Inflammatory macrophage treated with lipopolysaccharide for 1 hour (primary cell): ENCODE results near the gene SLC66A1.
A peak's percentile ranks its signal among the peaks of the same experiment; 100 is the strongest.

Experiments
- DNase-seq, 2 donors: peaks; one replicate each; pipeline ENCODE4 v3.0.0-alpha.2; 2020 to 2022

The SLC66A1 gene

DNA sequence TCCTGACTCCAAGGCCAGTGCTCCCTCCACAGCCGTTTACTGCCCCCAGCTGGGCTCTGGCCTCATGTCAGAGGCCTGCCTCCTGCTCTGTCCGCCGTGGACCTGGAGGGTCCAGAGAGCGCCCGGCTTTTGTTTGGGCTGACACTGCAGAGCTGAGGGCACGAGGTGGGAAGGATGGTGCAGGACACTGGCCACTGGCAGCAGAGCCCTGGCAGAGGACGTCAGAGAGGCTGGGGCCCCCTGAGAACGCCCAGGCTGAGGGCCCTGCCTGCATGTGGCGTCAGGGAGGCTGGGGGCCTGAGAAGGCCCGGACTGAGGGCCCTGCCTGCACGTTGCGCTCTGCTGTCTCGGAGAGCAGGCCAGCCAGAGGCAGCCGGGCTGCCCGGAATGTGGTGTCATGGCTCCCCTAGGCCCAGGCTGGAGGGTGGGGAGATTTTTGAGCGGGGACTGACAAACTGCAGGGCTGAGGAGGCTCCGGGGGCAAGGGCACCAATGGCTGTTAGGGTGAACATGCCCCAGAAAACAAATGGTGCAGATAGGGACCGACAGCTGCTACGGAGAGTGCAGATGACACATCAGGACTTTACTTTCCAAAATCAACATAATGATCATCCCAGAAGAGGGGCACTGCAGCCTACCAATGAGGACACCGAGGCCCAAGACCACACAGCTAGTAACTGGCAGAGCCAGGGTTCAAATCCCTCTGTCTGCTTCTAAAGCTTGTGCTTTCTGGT, 31.7 kb downstream of the SLC66A1 start:
- no peak for DNase-seq

DNA sequence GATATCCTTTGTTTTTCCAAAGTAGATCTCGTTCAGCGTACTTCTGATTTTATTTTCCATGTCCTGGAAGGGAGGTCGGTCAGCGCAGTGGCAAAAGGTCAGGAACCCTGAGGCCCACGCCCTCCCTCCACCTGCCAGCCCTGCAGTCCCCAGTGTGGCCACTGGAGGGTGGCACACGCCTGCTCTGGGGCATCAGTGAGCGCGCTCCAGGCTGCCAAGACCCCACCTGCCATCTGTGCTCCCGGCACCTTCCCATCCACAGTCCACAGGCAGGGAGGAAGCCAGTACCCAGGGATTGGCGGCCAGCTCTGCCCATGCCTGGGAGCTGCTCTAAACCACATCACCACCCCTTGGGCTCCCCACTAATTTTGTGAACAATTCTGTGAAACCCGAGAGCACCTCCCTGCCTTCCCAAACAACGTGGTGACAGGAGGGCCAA, 32.3 kb downstream of the SLC66A1 start:
- DNase-seq, result peak in 1 of 2 donors; percentile 35

DNA sequence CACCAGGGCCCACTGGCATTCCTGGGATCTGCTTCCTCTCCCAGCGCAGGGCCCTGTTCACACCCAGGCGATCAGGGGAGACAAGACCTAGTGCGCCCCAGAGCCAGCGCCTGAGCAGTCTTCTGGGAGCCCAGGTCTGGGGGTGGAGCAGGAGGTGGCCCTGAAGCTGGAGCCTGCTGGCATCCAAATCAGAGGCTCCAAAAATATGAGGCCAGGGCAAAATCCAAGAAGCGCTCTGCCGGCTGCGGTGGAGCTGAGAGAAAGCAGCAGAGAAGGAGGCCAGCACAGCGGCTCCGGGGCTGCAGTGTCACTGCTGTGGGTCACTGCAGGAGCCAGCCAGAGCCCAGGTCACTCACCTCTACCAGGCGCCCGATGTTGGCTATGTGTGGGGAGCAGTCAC, 32.7 kb downstream of the SLC66A1 start:
- no peak for DNase-seq

DNA sequence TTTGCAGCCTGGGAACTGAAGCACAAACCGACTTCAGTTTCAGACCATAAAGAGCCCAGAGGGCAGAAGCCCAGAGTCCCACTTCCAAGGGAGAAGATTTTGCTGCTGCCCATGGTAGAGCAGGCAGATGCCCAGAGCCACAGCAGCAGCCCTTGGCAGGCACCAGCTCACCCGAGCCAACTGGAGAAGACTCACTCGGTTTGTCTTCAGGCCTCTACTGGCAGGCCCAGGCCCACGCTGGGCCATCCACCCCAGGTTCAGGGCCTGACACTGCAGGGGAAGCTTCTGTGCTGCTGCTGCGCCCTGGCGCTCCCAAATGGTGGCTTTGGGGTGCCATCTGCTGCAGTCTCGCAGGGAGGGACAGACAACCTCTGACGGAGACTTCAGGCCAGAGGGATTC, 33.3 kb downstream of the SLC66A1 start:
- no peak for DNase-seq

DNA sequence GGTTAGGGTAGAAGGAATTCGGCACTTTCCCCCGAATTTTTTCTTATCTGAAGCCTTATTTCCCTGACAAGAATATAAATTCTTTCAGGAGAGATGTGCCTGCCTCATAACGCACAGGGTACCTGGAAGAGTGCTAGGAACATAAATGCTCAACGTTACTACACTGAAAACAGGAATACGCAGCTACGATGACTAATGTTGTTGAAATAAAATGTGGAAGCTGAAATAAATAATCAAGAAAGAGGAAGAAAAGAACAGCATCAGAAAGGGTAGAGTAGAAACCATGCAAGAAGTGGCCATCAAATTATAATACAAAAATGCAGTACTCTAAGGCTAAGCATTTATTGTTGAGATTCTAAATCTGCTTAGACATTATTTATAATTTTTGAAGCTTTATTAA, 33.9 kb downstream of the SLC66A1 start:
- peak; percentile 34 to 49 for DNase-seq

DNA sequence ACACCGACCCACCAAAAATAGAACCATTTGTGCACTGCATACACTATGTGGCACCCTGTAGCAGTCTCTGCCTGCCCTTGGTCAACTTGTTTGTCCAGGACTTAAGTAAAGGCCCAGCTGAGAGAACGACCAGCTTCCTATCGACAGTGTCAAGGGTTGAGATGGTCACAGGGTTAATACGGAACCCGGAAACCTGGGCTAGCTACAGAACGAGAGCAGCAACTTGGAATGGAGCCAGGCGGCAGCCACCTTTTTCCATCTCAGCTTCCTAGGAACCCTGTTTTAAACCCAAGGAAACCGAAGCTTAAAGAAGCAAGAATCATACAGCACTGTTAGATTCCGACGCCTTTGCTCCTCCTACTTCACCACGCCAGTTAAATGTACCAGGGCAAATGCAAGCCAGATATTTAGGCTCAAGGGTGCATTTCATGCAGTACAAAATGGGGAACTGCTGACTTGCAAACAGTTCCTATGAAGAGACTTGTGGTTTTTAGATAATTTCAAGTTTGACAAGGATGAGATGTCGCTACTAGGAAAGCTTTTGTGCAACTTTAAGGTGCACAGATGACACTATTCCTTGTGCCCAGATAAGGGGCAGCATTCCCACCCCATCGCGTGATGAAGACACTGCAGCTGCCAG, 35.5 kb downstream of the SLC66A1 start:
- DNase-seq, result peak in 1 of 2 donors; percentile 36

DNA sequence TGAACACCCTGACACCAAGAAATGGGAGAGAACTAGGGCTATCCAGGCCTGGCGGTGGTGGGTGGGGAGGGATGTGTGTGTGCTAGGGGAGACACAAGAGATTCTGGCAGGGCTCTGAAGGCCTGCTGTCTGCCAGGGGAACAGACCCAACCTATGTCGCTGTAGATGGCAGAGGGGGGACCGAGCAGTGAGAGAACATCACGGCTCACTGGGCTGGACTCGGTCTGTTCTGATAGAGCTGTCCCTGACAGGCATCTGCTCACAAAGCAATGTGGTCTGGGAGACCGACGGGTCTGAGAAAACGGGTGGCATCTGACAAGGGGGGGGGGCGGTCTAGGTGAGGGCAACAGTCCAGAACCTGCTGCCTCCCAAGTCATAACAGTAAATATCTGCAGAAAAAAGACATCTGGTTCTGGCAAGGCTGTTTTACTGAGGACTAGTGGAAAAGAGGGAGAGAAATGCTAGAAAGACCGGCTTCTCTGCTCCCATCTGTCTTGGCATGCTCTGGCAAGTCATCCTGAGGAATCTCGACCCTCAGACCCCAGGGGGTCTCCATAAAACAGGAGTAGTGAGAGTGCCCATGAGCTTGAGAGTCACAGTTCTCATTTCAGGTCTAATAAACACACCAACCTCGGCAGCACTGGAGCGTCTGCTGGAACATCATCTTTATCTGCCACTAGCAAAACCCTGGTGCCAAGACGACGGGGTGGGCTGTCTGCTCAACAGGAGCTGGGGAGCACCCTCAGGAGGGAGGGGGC, 36.5 kb downstream of the SLC66A1 start:
- DNase-seq, result no peak

DNA sequence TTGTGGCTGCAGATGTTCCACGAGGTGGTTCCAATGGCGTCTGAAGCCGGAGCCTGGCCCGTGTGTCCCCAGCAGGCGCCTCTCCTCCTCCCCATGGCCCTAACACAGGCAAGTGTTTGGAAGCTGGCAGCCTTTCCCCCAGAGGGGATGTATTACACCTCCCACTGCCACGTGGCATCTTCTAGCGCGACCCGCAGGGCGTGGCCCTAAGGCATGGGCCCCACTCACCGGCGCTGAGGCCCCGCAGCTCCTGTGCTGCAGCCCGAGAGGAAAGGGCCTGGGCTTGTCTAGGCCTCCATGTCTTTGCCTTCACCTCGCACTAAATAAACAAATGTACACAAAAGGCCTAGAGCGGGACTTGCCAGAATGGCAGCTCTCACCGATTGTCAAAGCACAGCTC, 37.9 kb downstream of the SLC66A1 start:
- DNase-seq, result no peak

DNA sequence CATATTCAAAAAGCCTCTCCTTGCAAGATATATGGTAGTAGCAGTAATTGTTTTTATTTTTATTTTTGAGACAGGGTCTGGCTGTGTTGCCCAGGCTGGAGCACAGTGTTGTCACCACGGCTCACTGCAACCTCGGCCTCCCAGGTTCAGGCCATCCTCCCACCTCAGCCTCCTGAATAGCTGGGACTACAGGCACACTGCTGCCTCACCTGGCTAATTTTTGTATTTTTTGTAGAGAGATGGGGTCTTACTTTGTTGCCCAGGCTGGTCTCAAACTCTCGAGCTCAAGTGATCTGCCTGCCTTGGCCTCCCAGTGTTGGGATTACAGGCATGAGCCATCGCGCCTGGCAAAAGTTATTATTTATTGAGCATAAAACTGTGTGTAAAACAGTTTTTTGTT, 38.4 kb downstream of the SLC66A1 start:
- no peak for DNase-seq

DNA sequence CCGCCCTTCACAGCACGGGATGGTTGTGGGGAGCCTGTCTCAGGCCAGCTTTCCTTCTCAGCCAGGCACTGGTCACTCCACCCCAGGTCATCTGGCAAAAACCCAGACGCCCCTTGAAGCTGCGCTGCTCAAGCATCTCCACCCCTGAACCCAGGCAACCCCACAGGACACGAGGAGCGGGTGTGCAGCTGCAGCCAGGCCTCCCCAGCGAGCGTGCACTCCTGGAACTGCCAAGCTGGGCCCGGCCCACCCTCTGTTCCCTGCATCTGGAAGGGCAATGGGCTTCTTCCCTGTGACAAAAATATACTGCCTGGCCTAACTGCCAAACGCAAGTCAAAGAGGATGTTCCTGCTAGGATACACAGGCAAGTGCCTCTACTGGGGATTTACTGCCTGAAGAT, 39.7 kb downstream of the SLC66A1 start:
- no peak for DNase-seq

DNA sequence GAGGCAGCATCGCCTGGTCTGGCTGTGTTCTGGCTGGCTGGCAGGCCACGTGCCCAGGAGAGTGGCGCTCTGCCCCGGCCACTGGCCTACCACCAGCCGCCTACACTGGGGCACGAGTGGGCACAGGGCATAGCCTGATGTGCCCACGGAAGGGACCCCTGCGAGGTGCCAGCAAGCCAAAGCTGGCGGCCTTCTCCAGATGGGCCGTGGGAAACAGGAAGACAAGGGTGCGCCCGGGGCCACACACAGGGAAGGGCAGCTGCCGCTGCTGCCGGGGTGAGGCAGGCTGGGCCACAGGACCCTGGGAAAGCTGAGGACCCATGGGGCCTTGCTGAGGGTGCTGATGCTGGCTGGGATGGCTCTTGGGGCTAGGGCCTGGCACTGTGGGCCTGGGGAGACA, 40.7 kb downstream of the SLC66A1 start:
- no peak for DNase-seq

DNA sequence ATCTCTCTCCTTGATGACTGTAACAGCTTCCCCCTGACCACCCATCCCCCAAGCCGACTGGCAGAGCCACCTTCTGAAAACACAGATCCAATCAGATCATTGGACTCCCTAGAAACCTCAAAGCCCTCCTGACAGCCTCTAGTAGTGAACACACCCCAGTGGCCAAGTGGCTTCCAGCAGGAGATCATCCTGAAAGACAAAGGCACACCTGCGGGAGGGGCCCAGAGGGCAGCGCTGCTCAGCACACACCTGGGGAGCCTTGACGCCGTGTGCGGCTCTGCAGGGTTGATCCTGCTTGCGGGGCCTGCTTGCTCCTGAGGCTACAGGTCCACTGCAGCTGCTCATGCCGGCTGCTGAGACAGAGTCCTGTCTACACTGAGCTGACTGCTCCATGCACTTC, 41.5 kb downstream of the SLC66A1 start:
- DNase-seq, result no peak

DNA sequence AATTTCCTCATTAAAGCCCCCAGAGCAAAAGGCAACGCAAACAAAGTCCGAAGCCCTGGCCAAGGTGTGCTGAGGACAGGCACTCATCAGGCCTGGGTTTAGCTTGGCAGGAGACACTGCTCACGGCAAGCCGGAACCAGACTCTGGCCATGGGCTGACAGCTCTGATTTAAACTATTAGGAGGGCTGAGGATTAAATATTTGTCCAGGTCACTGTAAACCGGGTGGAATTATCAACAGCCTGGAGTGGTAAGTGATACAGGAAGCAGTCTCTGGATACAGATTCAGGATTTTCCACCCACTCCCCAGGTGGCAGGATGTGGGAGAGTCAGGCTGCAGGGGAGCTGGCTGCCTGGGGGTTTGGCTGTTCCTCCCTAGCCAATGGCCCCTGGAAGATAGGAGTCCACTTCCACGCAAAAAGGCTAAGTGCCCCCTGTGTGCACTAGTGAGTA, 42.4 kb downstream of the SLC66A1 start:
- no peak for DNase-seq

DNA sequence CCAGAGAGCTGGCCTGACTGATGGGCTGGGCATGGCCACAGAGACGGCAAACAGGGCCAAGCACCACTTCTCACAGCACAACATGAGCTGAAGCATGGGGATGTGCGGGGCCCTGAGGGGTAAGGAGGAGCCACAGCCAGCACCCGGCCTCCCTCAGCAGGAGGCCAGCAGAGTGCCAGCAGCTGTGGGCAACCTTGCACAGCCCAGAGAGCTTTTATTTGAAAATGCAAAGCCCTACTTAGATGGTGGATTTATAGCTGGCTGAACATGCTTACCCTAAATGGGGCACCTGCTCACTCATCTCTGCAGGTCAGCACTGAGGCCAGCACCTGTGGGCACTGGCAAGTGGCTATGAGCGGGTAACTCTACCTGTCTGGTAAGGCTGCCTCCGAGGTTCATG, 44.1 kb downstream of the SLC66A1 start:
- no peak for DNase-seq

DNA sequence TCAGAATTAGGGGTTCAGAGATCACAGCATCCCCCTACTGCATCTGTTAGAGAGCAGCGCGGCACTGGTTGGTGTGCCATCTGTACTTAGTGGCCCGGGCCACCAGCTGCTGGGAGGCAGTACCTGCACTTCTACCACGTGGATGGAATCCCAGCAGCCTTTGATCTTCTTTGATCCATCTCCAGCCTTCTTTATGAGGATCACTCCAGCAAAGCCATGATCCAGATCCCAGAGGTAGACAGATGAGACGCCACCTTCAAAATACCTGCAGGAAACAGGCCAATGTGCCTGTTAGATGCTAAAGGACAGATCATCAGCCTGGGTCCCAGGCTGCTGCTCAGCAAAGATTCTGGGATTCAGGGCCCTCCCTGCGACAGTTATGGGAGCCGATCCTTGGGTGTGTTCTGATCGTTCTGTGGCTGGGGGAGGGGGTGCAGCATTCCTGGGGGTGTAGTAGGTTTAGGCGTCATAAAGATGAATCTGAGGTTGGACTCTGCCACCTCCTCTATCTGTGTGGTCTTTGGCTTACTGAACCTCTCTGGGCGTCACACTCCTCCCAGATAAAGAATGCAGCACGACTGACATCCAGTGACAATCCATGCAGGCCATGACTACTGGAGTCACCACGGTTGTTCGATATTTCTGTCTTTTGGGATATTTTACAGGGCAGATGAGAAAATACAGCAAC, 45.3 kb downstream of the SLC66A1 start:
- no peak for DNase-seq

DNA sequence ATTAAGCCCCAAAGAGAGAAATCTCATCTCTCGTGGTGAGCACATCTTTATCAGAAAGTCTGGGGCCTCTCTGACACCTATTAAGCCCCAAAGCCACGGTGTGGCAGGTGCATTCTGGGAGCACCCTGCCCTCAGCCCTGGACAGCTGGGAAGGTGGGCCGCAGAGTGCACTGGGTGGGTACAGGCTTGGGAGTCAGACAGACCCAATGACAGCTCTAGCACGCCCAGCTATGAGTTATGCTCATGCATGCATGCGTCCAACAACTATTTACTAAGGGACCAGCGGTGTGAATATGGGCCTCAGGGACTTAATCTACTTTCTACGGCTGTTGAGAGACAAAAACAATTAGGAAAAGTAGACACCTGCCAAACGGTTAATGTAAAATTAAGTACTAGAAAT, 46.6 kb downstream of the SLC66A1 start:
- no peak for DNase-seq

DNA sequence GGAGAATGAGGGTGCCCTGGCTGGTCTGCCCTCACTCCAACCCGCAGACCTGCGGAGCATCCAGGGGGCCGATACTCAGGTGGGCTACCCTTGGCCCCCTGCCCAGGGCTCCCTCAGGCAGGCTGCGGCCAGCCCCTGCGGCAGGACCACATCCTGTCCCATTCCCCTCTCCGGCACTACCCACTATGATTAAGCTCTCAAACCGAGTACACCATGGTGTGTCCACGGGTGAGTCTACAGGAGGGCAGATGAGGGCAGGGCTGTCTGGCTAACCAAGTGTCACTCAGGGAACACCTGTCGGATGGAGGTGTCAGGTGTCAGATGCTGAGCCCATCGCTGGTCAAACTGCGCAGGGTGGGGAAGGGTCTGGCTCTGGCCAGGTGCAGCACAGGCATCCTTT, 47.2 kb downstream of the SLC66A1 start:
- no peak for DNase-seq

DNA sequence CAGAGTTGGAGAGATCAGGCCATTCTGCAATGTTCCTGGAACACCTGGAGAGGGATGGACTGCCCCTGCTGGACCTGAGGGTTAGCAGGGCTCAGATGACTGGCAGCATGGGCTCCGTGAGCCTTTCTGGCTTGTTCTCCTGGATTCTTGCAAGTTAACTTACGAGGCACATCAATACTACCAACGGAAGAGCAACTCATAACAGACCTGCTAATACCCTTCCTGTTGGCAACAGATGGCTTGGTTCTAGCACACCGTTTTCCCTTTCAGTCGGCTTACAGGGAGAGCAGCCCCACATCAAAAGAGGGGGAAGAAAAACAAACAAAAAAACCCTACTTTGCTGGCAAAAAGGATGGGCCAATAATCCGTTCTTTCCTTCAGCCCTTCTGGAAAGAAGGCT, 47.9 kb downstream of the SLC66A1 start:
- DNase-seq, result no peak

DNA sequence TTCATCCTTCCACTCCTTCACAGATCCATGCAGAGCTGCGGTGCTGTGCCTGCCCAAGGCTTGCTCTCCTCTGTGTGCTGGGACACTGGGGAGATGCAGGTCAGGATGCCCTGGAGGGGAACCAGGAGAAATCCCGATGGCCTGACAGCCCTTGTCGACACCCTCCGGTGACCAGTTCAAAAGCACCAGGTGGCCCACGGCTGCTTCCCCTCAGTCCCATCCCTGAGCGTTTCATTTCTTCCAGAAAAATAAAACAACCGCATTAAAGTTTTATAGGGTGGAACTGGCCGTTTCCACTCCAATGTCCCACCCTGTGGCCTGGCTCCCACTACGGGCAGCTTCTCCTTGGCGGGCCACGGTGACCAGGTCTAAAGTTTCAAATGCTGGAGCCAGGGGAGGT, 48.3 kb downstream of the SLC66A1 start:
- no peak for DNase-seq

DNA sequence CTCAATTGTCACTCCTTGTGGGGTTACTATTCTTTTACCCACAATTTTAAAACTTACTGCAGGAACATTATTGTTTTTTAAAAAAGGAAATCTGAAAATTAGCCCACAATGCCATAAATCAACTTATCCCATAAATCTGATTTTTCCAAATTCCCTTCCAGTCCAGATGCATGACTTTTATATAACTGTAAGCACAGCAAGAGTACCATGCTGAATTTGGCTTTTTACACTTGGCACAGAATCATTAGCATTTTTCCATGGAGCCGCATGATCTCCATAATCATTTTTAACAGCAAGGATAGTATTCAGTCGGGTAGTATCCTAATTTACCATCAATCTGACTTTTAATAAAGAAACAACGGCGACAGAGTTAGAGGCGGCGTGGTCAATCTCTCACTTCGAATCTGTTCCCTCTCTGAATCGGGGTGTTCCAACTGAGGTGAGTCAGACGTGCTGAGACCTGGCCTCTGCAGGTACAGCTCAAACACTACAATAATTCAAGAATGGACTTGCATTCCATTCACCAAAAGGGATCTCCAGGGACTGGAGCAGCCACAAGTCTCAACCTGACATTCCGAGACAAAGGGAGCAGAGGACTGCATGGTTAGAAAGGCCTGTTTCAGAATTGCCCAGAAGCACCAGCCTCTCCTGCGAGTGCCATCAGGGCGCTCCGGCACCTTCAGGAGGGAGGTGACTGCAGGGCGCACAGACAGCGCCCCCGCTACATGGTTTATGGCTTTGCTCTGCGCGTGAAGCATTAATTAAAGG, 48.9 kb downstream of the SLC66A1 start:
- DNase-seq, result no peak

DNA sequence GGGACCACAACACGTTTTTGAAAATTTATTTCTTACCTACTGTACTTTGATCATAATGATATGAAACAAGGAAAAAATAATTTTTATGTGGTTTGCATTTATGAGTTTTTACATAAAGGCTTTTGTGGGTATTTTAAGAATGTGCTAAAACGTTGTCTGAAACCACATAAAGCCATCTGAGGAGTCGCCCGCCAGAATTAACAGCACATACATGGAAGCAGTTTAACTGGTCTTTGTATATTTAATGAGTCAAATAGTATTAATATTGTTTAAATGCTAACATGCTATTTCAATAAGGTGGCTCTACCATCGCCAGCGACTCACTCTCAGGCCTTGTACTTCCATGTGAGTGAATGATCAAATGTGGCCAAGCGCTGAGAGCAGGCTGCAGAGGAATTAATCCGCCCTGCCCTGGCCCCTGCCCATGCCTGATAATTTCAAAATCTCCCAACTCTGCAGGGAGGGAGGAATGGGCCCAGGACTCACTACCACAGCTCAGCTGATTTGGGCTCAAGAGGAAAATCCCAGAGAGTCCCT, 49.6 kb downstream of the SLC66A1 start:
- no peak for DNase-seq

DNA sequence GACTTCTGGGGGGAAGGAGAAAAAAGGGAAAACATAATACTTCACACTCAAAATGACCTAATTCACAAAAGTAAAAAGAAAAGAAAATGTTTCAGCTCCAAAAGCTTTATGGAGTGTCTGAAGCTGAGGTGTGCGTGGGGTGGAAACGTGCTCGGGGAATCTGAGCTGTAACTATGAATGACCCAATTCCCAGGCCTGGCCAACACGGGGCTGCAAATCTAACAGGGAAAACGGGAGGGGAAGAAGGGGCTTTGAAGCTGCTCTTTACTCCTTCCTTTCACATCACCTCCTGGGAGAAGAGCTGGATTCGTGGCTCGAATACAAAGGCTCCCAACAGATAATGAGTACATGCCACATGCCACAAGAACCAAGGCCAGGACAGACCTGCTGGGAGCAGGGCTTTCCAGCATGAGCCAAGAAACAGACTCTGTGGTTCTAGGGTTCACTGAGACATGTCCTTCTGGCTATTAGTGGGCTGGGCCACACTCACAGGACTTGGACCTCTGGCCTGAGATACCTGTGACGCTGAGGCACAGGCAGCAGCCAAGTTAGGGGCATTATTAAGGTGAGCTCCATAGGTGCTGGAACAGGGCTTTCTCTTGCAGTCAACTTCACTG, 51.5 kb downstream of the SLC66A1 start:
- no peak for DNase-seq
